Left ventricle myocardium inferior (tissue), 1 donor: ENCODE results near the gene CIAO2B. TPM values are rescaled to one million over a fixed set of nuclear protein-coding genes. Genes with fewer than 3 reads are reported as not detected.

Source experiments
- DNase-seq: peaks from one replicate; pipeline ENCODE4 v3.0.0-alpha.2; 2020
- H3K27ac ChIP-seq: fragments of 200-600 bp; replicated peaks from 2 replicates; pipeline ENCODE4 v1.8.0; 2021
- H3K27me3 ChIP-seq: fragments of 200-600 bp; 2 replicates; pipeline ENCODE4 v1.8.0; 2021; ENCODE audit warnings: low read depth
- H3K36me3 ChIP-seq: fragments of 200-600 bp; 2 replicates; pipeline ENCODE4 v1.8.0; 2021
- H3K4me1 ChIP-seq: fragments of 200-600 bp; 2 replicates; pipeline ENCODE4 v1.8.0; 2021
- H3K4me3 ChIP-seq: fragments of 200-600 bp; 2 replicates; pipeline ENCODE4 v1.8.0; 2021; ENCODE audit warnings: mild to moderate bottlenecking, moderate library complexity
- H3K9me3 ChIP-seq: fragments of 200-600 bp; replicated peaks from 2 replicates; pipeline ENCODE4 v1.8.0; 2021
- intact Hi-C: fragments of 100-400 bp; cut with micrococcal nuclease; formaldehyde crosslinking; loops from one replicate; pipeline ENCODE4 v1.11.0; 2022
- total RNA-seq: library from RNA; stranded (reverse); fragmentation: NEBNext Ultra II Directional; extraction: Animal tissue kit (Norgen Biotek cat#: 25700); gene quantifications from one replicate; pipeline ENCODE4 v1.2.1, GENCODE V29; 2021
- TF ChIP-seq, protein P1 (sequence below): fragments of 200-600 bp; IDR thresholded peaks from 2 replicates; pipeline ENCODE4 v1.8.0; 2021; ENCODE audit warnings: antibody characterized with exemption, mild to moderate bottlenecking, borderline replicate concordance
- donor health status: DM: no; HTN: yes; CAD: no; lungs with severe emphysema.

CIAO2B gene
- total RNA-seq, 1 donor from 2014 or later, result 127 TPM

DNA sequence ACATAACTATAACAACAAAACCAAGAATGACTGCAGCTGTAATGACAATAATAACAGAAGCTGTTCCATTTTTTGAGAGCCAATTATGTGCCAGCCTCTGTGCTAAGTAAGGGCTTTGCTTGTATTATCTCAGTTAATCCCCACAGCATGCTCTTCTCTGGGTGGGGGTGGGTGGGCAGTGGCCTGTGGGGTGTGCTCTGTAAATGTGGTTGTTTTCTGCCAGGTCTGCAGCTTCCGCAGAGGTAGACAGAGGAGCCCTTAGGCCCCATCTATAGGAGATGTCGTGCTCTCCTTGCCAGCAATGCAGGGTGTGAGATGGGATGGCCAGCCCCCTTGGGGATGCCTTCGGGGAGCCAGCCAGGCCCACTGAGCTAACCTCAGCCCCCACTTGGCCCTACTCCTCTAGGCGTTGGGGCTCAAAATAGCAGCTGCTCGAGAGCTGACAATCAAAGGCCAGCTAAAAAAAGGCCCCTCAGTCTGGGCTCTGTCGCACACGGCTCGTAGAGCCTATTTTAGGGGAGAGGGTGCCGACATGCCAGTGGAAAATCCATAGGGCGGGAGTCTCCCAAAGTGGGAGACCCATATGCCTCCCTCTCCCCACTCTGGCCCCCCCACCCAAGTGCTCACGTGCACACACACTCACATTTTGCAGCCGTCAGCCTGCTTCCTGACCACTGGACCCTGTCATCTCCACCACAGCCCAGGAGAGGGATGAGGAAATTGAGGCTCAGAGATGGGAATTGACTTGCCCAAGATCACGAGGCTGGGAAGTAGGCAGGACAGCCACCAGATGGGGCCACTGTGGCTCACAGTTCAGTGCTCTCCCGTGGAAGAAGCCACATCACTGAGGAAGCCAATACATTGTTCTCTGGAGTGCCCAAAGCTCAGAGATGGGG is 31.3 kb downstream of the CIAO2B start:
- Histone ChIP-seq H3K36me3 (no peaks in the 10 kb centered on the region), H3K27ac (peak overlapping the region; percentile 96), H3K27me3 (no peaks in the 10 kb centered on the region), H3K9me3 (no peaks in the 10 kb centered on the region), H3K4me1 (peaks cover 75% of the 10 kb centered on the region), H3K4me3 (peak overlapping the region; percentile 66)
- intact Hi-C loops, result no loop called here
- TF ChIP-seq, protein P1, sequence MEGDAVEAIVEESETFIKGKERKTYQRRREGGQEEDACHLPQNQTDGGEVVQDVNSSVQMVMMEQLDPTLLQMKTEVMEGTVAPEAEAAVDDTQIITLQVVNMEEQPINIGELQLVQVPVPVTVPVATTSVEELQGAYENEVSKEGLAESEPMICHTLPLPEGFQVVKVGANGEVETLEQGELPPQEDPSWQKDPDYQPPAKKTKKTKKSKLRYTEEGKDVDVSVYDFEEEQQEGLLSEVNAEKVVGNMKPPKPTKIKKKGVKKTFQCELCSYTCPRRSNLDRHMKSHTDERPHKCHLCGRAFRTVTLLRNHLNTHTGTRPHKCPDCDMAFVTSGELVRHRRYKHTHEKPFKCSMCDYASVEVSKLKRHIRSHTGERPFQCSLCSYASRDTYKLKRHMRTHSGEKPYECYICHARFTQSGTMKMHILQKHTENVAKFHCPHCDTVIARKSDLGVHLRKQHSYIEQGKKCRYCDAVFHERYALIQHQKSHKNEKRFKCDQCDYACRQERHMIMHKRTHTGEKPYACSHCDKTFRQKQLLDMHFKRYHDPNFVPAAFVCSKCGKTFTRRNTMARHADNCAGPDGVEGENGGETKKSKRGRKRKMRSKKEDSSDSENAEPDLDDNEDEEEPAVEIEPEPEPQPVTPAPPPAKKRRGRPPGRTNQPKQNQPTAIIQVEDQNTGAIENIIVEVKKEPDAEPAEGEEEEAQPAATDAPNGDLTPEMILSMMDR, result peak; percentile 12
- peak; percentile 70 for DNase-seq

DNA sequence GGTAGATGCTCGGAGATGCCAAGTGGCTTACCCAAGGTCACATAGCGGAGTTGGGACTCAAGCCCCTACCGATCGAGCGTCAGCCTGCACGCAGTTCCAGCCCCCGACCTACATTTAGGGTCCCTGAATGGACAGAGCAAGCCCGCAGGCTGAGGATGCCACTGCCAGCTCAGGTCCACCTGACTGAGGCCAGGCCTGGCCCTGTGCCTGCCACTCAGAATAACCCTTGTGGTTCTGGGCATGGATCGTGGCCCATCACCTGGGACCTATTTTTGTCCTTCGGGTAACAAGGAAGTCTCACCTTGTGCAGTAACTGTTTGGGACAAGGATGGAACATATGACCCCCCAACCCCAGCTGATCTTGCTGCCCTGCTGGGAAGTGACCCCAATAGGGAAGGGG is 32.6 kb downstream of the CIAO2B start:
- TF ChIP-seq, protein P1, result no peak
- Histone ChIP-seq H3K27ac (peak overlapping the region; percentile 96), H3K27me3 (no peaks in the 10 kb centered on the region), H3K9me3 (no peaks in the 10 kb centered on the region), H3K4me3 (no peak overlapping the region), H3K36me3 (no peaks in the 10 kb centered on the region), H3K4me1 (peaks cover 64% of the 10 kb centered on the region)
- intact Hi-C loops, result no loop called here
- DNase-seq, result peak; percentile 64

DNA sequence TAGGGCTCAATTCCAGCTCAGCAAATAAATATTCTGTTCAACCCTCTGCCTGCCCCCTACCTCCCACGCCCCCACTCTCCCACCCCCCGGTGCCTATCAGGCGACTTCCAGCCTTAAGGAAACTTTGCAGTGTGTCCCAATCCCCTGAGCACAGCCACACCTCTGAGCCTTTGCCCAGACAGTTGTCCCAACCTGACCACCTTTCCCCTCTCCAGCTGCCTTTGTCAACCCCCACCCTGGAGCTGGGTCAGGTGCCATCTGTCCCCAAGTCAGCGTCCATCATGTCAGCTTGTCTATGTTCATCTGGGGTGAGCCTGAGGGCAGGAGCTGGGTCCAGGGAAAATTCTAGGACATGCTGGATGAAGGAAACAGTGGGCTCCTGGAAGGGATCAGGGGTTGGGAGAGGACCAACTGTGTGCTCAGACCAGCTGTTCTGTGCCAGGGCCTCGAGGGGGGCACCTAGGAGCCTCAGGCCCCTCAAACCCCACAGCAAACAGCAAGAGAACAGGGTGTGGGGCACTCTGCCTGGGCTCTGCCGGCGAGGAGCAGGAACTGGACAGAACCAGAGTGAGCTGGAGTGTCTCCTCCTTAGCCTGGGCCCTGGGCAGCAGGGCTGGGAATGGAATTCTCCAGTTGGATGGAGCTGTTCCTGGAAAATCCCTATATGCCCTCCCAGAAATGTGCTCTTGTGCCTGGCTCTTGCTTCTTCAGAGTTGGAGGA is 33.3 kb downstream of the CIAO2B start:
- intact Hi-C loops, result no loop called here
- H3K9me3 ChIP-seq, result no peaks in the 10 kb centered on the region
- no peak for DNase-seq
- peak overlapping the region; percentile 96 for H3K27ac ChIP-seq
- TF ChIP-seq, protein P1, result no peak
- peaks cover 57% of the 10 kb centered on the region for H3K4me1 ChIP-seq
- no peaks in the 10 kb centered on the region for H3K27me3 ChIP-seq
- H3K4me3 ChIP-seq, result no peak overlapping the region
- no peaks in the 10 kb centered on the region for H3K36me3 ChIP-seq

DNA sequence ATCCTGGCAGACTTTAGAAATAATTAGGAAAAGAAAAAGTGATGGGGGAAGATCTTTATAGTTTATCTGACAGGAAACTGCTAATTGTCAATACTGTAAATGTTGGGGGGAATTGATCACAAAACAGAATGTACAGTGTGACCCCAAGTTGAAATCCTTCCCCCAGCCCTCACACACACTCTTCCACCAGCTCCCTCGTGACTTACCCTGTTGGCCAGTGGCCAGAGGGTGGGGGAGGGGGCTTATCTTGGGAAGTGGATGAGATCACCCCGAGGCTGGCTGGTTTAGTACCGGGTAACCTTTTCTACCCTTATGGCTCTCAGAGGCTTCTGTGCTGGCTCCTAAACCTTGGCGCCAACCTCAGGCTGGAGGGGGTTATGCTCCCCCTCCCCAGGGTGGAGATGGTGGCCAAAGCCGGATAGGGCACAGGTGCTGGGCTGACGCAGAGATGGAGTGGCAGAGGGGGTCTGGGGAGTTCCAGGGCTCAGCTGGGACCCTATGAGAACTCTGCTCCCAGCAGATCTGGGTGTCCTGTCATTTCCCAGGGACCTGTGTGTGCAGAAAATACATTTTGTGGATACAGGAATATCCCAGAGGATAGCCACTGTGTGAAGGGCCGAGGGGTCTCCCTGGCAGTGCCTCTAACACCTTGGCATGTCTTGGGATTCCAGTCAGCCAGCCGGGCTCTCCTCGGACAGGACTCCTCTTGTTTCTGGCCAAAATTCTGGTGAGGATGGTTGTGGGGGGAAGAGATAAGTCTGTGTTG is 34.1 kb downstream of the CIAO2B start:
- TF ChIP-seq, protein P1, result no peak
- H3K4me3 ChIP-seq, result no peak overlapping the region
- H3K27me3 ChIP-seq, result no peaks in the 10 kb centered on the region
- no peaks in the 10 kb centered on the region for H3K36me3 ChIP-seq
- intact Hi-C loops, result no loop called here
- peaks cover 49% of the 10 kb centered on the region for H3K4me1 ChIP-seq
- no peaks in the 10 kb centered on the region for H3K9me3 ChIP-seq
- H3K27ac ChIP-seq, result peak overlapping the region; percentile 96
- peak; percentile 79 for DNase-seq

DNA sequence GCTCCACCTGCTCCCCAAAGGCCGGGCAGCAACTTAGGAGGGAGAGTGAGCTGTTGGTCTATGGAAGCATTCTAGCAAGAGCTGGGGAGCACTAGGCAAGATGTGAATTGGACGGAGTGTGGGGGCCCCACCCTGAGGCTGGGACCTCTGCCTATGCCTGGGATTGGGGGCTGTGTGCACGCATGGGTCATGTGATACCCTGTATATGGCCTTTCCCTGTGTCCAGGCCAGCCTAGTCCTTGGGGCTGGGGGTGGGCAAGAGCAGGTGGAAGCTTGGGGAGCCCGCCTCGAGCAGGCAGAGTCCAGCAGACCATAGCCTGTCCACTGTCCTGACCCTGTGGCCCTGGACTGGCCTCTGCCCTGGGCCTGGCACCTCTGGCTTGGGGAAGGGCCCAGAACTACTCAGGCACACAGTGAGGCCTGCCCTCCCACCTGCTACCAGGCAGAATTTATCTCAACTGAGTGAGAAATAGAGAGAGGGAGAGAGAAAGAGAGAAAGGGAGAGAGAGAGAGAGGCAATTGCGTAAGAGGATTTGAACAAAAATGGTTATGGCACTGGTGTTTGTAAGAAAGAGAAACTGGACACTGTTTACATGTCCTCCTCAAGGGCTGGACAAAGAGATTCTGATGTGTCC is 34.8 kb downstream of the CIAO2B start:
- Histone ChIP-seq H3K27ac (peak overlapping the region; percentile 96), H3K27me3 (no peaks in the 10 kb centered on the region), H3K4me3 (no peak overlapping the region), H3K4me1 (peaks cover 49% of the 10 kb centered on the region), H3K9me3 (no peaks in the 10 kb centered on the region), H3K36me3 (no peaks in the 10 kb centered on the region)
- no peak for DNase-seq
- TF ChIP-seq, protein P1, result no peak
- intact Hi-C loops, result no loop called here
